ENCODE results near the gene SNX14. TPM values are rescaled to one million over a fixed set of nuclear protein-coding genes. Genes with fewer than 3 reads are reported as not detected.

Gene SNX14
- total RNA-seq, 4 donors from 2014 or later = 50.8 to 97.3 (median 76.9) TPM

GRCh38 chr6:85498596-85499258 lies 94.9 kb downstream of the SNX14 start:
- Histone ChIP-seq H3K4me3 (no peak overlapping the region), H3K27ac (no peak overlapping the region), H3K9me3 (no peaks in the 10 kb centered on the region), H3K4me1 (no peaks in the 10 kb centered on the region), H3K27me3 (no peaks in the 10 kb centered on the region), H3K36me3 (peaks cover 0 to 17% (median 0%) of the 10 kb centered on the region in 3 donors)
- 63 to 78% methylated on average over 2 of the region's 2 CpGs for WGBS, 2 donors
- no peak for DNase-seq (ENCODE audit: low spot score in 2 of 2)
- TF ChIP-seq CTCF (IDR thresholded peaks at IDR 0.05) (no peak), POLR2A (IDR thresholded peaks at IDR 0.05) (no peak), EP300 (IDR thresholded peaks at IDR 0.05) (no peak)

GRCh38 chr6:85496856-85497255 lies 96.8 kb downstream of the SNX14 start:
- Histone ChIP-seq H3K27ac (no peak overlapping the region), H3K36me3 (peaks cover 0 to 3% (median 0%) of the 10 kb centered on the region in 3 donors), H3K9me3 (no peaks in the 10 kb centered on the region), H3K4me3 (no peak overlapping the region), H3K27me3 (no peaks in the 10 kb centered on the region), H3K4me1 (no peaks in the 10 kb centered on the region)
- 95 to 96% methylated on average over 5 of the region's 5 CpGs for WGBS, 2 donors
- TF ChIP-seq POLR2A (IDR thresholded peaks at IDR 0.05) = no peak
- TF ChIP-seq EP300 (IDR thresholded peaks at IDR 0.05) = no peak
- TF ChIP-seq CTCF (IDR thresholded peaks at IDR 0.05) = no peak
- no peak for DNase-seq (ENCODE audit: low spot score in 2 of 2)

GRCh38 chr6:85496009-85496579 lies 97.6 kb downstream of the SNX14 start:
- TF ChIP-seq CTCF (IDR thresholded peaks at IDR 0.05) (no peak), EP300 (IDR thresholded peaks at IDR 0.05) (no peak), POLR2A (IDR thresholded peaks at IDR 0.05) (no peak)
- H3K27me3 ChIP-seq = no peaks in the 10 kb centered on the region
- H3K27ac ChIP-seq = no peak overlapping the region
- WGBS, 2 donors = 87 to 94% methylated on average over 8 of the region's 8 CpGs
- no peak overlapping the region for H3K4me3 ChIP-seq
- H3K36me3 ChIP-seq = peaks cover 0 to 3% (median 0%) of the 10 kb centered on the region in 3 donors
- H3K4me1 ChIP-seq = no peaks in the 10 kb centered on the region
- H3K9me3 ChIP-seq = no peaks in the 10 kb centered on the region
- no peak for DNase-seq (ENCODE audit: low spot score in 2 of 2)

- WGBS, 2 donors = 50 to 56% methylated on average over 5 of the region's 5 CpGs
- Histone ChIP-seq H3K27me3 (no peaks in the 10 kb centered on the region), H3K4me1 (no peaks in the 10 kb centered on the region), H3K36me3 (peaks cover 0 to 9% (median 0%) of the 10 kb centered on the region in 3 donors), H3K27ac (no peak overlapping the region), H3K4me3 (no peak overlapping the region), H3K9me3 (no peaks in the 10 kb centered on the region)
- DNase-seq (ENCODE audit: low spot score in 2 of 2) = no peak
- no peak for TF ChIP-seq POLR2A (IDR thresholded peaks at IDR 0.05)
- TF ChIP-seq EP300 (IDR thresholded peaks at IDR 0.05) = no peak
- no peak for TF ChIP-seq CTCF (IDR thresholded peaks at IDR 0.05)
Observed at GRCh38 chr6:85494547-85495536, 98.8 kb downstream of the SNX14 start.
